PC-9 (cell line): Measurements from ENCODE around the gene KAT8. TPM values are rescaled to one million over a fixed set of nuclear protein-coding genes. Genes with fewer than 3 reads are reported as not detected.
A peak's percentile ranks its signal among the peaks of the same experiment; 100 is the strongest.

Experiments used
- BruUV-seq: library from RNA; stranded (reverse); fragments of 400-500 nt; replicated peaks from 2 replicates; lab custom pipeline; 2021; lab: Mats Ljungman, UMichigan
- CTCF ChIA-PET: fragments of 300-600 bp; sonication (Branson Sonifier 250); formaldehyde crosslinking; loops from one replicate; lab custom pipeline; 2022; ENCODE audit warnings: antibody characterized with exemption; lab: Charles Lee
- POLR2A ChIA-PET: fragments of 300-600 bp; sonication (Branson Sonifier 250); formaldehyde crosslinking; loops from one replicate; lab custom pipeline; 2022; ENCODE audit warnings: antibody characterized with exemption; ENCODE audit not compliant: unreplicated experiment; lab: Charles Lee
- DNase-seq, 2 experiments: peaks; one replicate each; pipeline versions ENCODE4 v3.0.0 to v3.0.0-alpha.2; 2015 to 2022; ENCODE audit warnings: mixed read lengths in 1 of 2
- H2AFZ ChIP-seq: fragments of 200-600 bp; sonication (generic); 2 replicates; pipeline ENCODE4 v1.8.1; 2017; ENCODE audit warnings: antibody characterized with exemption
- H3F3A ChIP-seq: fragments of 200-600 bp; sonication (generic); 2 replicates; pipeline ENCODE4 v1.8.1; 2017; ENCODE audit warnings: antibody characterized with exemption, mild to moderate bottlenecking, low read depth; ENCODE audit not compliant: insufficient read depth
- H3K27ac ChIP-seq: fragments of 200-600 bp; sonication (generic); 2 replicates; pipeline ENCODE4 v1.6.1; 2016; ENCODE audit warnings: mixed run types
- H3K27me3 ChIP-seq: fragments of 200-600 bp; sonication (generic); 2 replicates; pipeline ENCODE4 v1.6.1; 2016; ENCODE audit warnings: low read depth, mixed run types; ENCODE audit not compliant: insufficient read depth
- H3K36me3 ChIP-seq: fragments of 200-600 bp; sonication (generic); 2 replicates; pipeline ENCODE4 v1.6.1; 2016; ENCODE audit warnings: low read depth, mixed run types
- H3K4me1 ChIP-seq: fragments of 200-600 bp; sonication (generic); replicated peaks from 2 replicates; pipeline ENCODE4 v1.6.1; 2016; ENCODE audit warnings: mixed run types; ENCODE audit not compliant: insufficient read depth
- H3K4me2 ChIP-seq: fragments of 200-600 bp; sonication (generic); 2 replicates; pipeline ENCODE4 v1.6.1; 2017; ENCODE audit warnings: mixed run types
- H3K4me3 ChIP-seq: fragments of 200-600 bp; sonication (generic); 2 replicates; pipeline ENCODE4 v1.6.1; 2016; ENCODE audit warnings: mixed run types
- H3K79me2 ChIP-seq: fragments of 200-600 bp; sonication (generic); 2 replicates; pipeline ENCODE4 v1.6.1; 2017; ENCODE audit warnings: low read depth, mixed run types
- H3K9me2 ChIP-seq: fragments of 200-600 bp; sonication (generic); 2 replicates; pipeline ENCODE4 v1.8.1; 2017; ENCODE audit warnings: mild to moderate bottlenecking; ENCODE audit not compliant: insufficient read depth
- H3K9me3 ChIP-seq: fragments of 200-600 bp; sonication (generic); 2 replicates; pipeline ENCODE4 v1.8.1; 2016; ENCODE audit warnings: low read depth; ENCODE audit not compliant: insufficient read depth
- H4K20me1 ChIP-seq: fragments of 200-600 bp; sonication (generic); 2 replicates; pipeline ENCODE4 v1.8.1; 2017; ENCODE audit not compliant: insufficient read depth
- CTCF ChIP-seq: fragments of 200-600 bp; sonication (generic); conservative IDR thresholded peaks from 2 replicates; pipeline ENCODE4 v1.6.1; 2017; ENCODE audit warnings: mixed run types, antibody characterized with exemption, mild to moderate bottlenecking, moderate library complexity
- EZH2 ChIP-seq: fragments of 200-600 bp; sonication (generic); IDR thresholded peaks from 2 replicates; pipeline ENCODE4 v1.8.0; 2017; ENCODE audit warnings: antibody characterized with exemption, low read depth
- intact Hi-C: fragments of 100-400 bp; cut with micrococcal nuclease; formaldehyde crosslinking; loops from one replicate; pipeline ENCODE4 v1.10.0; 2022; ENCODE audit not compliant: unreplicated experiment
- total RNA-seq: library from RNA; stranded (reverse); gene quantifications from 2 replicates; pipeline ENCODE4 v1.2.3, GENCODE V29; 2021

The KAT8 gene
- total RNA-seq, 1 experiment from 2014 or later = 81.4 TPM

- Histone ChIP-seq H2AFZ (no peak overlapping the region), H4K20me1 (no peaks in the 10 kb centered on the region), H3K4me1 (peaks cover 74% of the 10 kb centered on the region), H3K4me3 (no peak overlapping the region), H3K4me2 (peak overlapping the region; percentile 58; the same call in 1 of the 2 replicates), H3F3A (peaks cover 63% of the 10 kb centered on the region), H3K9me3 (no peaks in the 10 kb centered on the region), H3K79me2 (peaks cover 12% of the 10 kb centered on the region), H3K9me2 (no peaks in the 10 kb centered on the region), H3K36me3 (no peaks in the 10 kb centered on the region; the same call in 1 of the 2 replicates), H3K27ac (peak overlapping the region; percentile 91), H3K27me3 (no peaks in the 10 kb centered on the region)
- ChIA-PET CTCF (interaction anchor here (0.6 to 2.0 kb wide), 2 partner anchors 11 to 192 kb away, joined by 10 to 32 read pairs; no protein-coding TSS in a partner anchor), POLR2A (interaction anchor here (1.4 to 1.8 kb wide), 2 partner anchors 15 to 48 kb away, joined by 3 to 9 read pairs; partner anchors contain the start of genes FUS and KAT8)
- intact Hi-C loops = loop anchor here (1.0 to 2.0 kb wide), 3 partner anchors 7 to 18 kb away; partner anchors contain the start of genes KAT8 and PRSS36
- DNase-seq = no peak
- BruUV-seq = no TSS peak
- TF ChIP-seq CTCF = no peak
- TF ChIP-seq EZH2 = no peak
Observed at GRCh38 chr16:31131841-31132271, 14.4 kb downstream of the KAT8 start.

GRCh38 chr16:31132303-31132979, 15.0 kb downstream of the KAT8 start:
- no peaks in the 10 kb centered on the region; the same call in 1 of the 2 replicates for H3K36me3 ChIP-seq
- ChIA-PET CTCF (no interaction called here), POLR2A (interaction anchor here (0.6 kb wide), 1 partner anchor 28 kb away, joined by 6 read pairs; no protein-coding TSS in a partner anchor)
- no peak for DNase-seq
- H3K27me3 ChIP-seq = no peaks in the 10 kb centered on the region
- no peak overlapping the region for H3K4me3 ChIP-seq
- H2AFZ ChIP-seq = no peak overlapping the region
- H3K9me3 ChIP-seq = no peaks in the 10 kb centered on the region
- TF ChIP-seq CTCF (no peak), EZH2 (no peak)
- peaks cover 57% of the 10 kb centered on the region for H3F3A ChIP-seq
- no TSS peak for BruUV-seq
- H3K4me1 ChIP-seq = peaks cover 72% of the 10 kb centered on the region
- H3K79me2 ChIP-seq = peaks cover 12% of the 10 kb centered on the region
- no peaks in the 10 kb centered on the region for H3K9me2 ChIP-seq
- intact Hi-C loops = no loop called here
- no peak overlapping the region for H3K27ac ChIP-seq
- H3K4me2 ChIP-seq = no peak overlapping the region
- no peaks in the 10 kb centered on the region for H4K20me1 ChIP-seq

GRCh38 chr16:31133046-31133501, 15.6 kb downstream of the KAT8 start:
- TF ChIP-seq CTCF (no peak), EZH2 (no peak)
- POLR2A ChIA-PET = interaction anchor here (0.6 to 0.7 kb wide), 2 partner anchors 27 to 41 kb away, joined by 3 to 6 read pairs; no protein-coding TSS in a partner anchor
- Histone ChIP-seq H3K79me2 (peaks cover 12% of the 10 kb centered on the region), H3K27ac (no peak overlapping the region), H3K4me3 (no peak overlapping the region), H3K4me2 (peak overlapping the region; percentile 75; the same call in 1 of the 2 replicates), H3K9me2 (no peaks in the 10 kb centered on the region), H2AFZ (no peak overlapping the region), H3K27me3 (no peaks in the 10 kb centered on the region), H3K4me1 (peaks cover 72% of the 10 kb centered on the region), H3F3A (peaks cover 52% of the 10 kb centered on the region), H3K36me3 (no peaks in the 10 kb centered on the region; the same call in 1 of the 2 replicates), H3K9me3 (no peaks in the 10 kb centered on the region), H4K20me1 (no peaks in the 10 kb centered on the region)
- no peak for DNase-seq
- BruUV-seq = no TSS peak
- intact Hi-C loops = no loop called here
- CTCF ChIA-PET = no interaction called here
